Caco-2 (cell line): ENCODE data around the gene NEDD9. TPM values are rescaled to one million over a fixed set of nuclear protein-coding genes. Genes with fewer than 3 reads are reported as not detected.

Experiments used
- BruUV-seq: library from RNA; stranded (reverse); fragments of 400-500 nt; replicated peaks from 2 replicates; lab custom pipeline; 2021; lab: Mats Ljungman, UMichigan
- CTCF ChIA-PET: fragments of 300-600 bp; sonication (Branson Sonifier 250); formaldehyde crosslinking; loops from one replicate; lab custom pipeline; 2022; ENCODE audit warnings: antibody characterized with exemption; lab: Charles Lee
- POLR2A ChIA-PET: fragments of 300-600 bp; sonication (Branson Sonifier 250); formaldehyde crosslinking; loops from one replicate; lab custom pipeline; 2022; ENCODE audit warnings: antibody characterized with exemption; lab: Charles Lee
- DNase-seq, 2 experiments: peaks; one replicate each; pipeline versions ENCODE4 v3.0.0 to v3.0.0-alpha.2; 2020 to 2022
- H3K27me3 ChIP-seq: replicated peaks from 2 replicates; pipeline ENCODE4 v1.6.0; 2011; ENCODE audit warnings: low read length; ENCODE audit not compliant: control insufficient read depth, insufficient read depth
- H3K36me3 ChIP-seq: 2 replicates; pipeline ENCODE4 v1.5.1; 2011; ENCODE audit warnings: low read length; ENCODE audit not compliant: control insufficient read depth, insufficient read depth
- H3K4me1 ChIP-seq: fragments of 250-450 bp; sonication (Bioruptor Pico); 2 replicates; pipeline ENCODE4 v1.5.1; 2020; ENCODE audit warnings: mild to moderate bottlenecking
- H3K4me3 ChIP-seq: 2 replicates; pipeline ENCODE4 v1.5.1; 2011; ENCODE audit warnings: low read depth, mild to moderate bottlenecking, control low read depth, low read length
- H3K9me3 ChIP-seq: fragments of 250-450 bp; sonication (Bioruptor Pico); 2 replicates; pipeline ENCODE4 v1.5.1; 2020; ENCODE audit warnings: mild to moderate bottlenecking, moderate library complexity
- H3K27ac Mint-ChIP-seq: one replicate; pipeline ENCODE4 v1.8.0; 2022; ENCODE audit warnings: mixed read lengths; ENCODE audit not compliant: unreplicated experiment
- H3K27me3 Mint-ChIP-seq: one replicate; pipeline ENCODE4 v1.8.0; 2022; ENCODE audit warnings: mixed read lengths; ENCODE audit not compliant: insufficient read depth, unreplicated experiment
- H3K36me3 Mint-ChIP-seq: one replicate; pipeline ENCODE4 v1.8.0; 2022; ENCODE audit warnings: mild to moderate bottlenecking, mixed read lengths; ENCODE audit not compliant: insufficient read depth, unreplicated experiment
- H3K4me1 Mint-ChIP-seq: one replicate; pipeline ENCODE4 v1.8.0; 2022; ENCODE audit warnings: low read depth, mixed read lengths; ENCODE audit not compliant: unreplicated experiment
- H3K4me3 Mint-ChIP-seq: one replicate; pipeline ENCODE4 v1.8.0; 2022; ENCODE audit warnings: mild to moderate bottlenecking, moderate library complexity, mixed read lengths; ENCODE audit not compliant: unreplicated experiment
- H3K9me3 Mint-ChIP-seq: one replicate; pipeline ENCODE4 v1.8.0; 2022; ENCODE audit warnings: mixed read lengths; ENCODE audit not compliant: unreplicated experiment
- CTCF ChIP-seq, 2 experiments: fragments of 200-600 bp in 1 of 2; IDR thresholded peaks; 1 replicate in 1 of 2; 2 replicates in 1 of 2; pipeline versions ENCODE4 v1.5.1 to v1.8.0; 2011 to 2022; ENCODE audit warnings: antibody characterized with exemption in 1 of 2, control low read depth in 1 of 2, inconsistent platforms in 1 of 2, low read depth in 1 of 2, low read length in 1 of 2, mild to moderate bottlenecking in 1 of 2, moderate library complexity in 1 of 2; ENCODE audit not compliant: insufficient read depth in 1 of 2, severe bottlenecking in 1 of 2, unreplicated experiment in 1 of 2
- intact Hi-C: fragments of 100-400 bp; cut with micrococcal nuclease; formaldehyde crosslinking; loops from one replicate; pipeline ENCODE4 v1.10.0; 2022; ENCODE audit not compliant: unreplicated experiment
- total RNA-seq: library from RNA; stranded (reverse); gene quantifications from 2 replicates; pipeline ENCODE4 v1.2.3, GENCODE V29; 2022

NEDD9 gene
- total RNA-seq, 1 experiment from 2014 or later, result 36.2 TPM

- no peaks in the 10 kb centered on the region for H3K27me3 Mint-ChIP-seq
- H3K4me3 ChIP-seq, result no peak overlapping the region
- no TSS peak for BruUV-seq
- H3K9me3 ChIP-seq, result no peaks in the 10 kb centered on the region; the same call in 1 of the 2 replicates
- ChIA-PET POLR2A (no interaction called here), CTCF (no interaction called here)
- H3K27me3 ChIP-seq, result no peaks in the 10 kb centered on the region
- no peak for DNase-seq
- intact Hi-C loops, result no loop called here
- H3K4me1 ChIP-seq, result no peaks in the 10 kb centered on the region
- H3K4me3 Mint-ChIP-seq, result no peak overlapping the region
- no peak overlapping the region for H3K27ac Mint-ChIP-seq
- H3K36me3 Mint-ChIP-seq, result no peaks in the 10 kb centered on the region
- H3K4me1 Mint-ChIP-seq, result no peaks in the 10 kb centered on the region
- no peak for TF ChIP-seq CTCF (IDR thresholded peaks at IDR 0.05; ENCODE audit: insufficient read depth in 1 of 2, low read depth in 1 of 2, low read length in 1 of 2, severe bottlenecking in 1 of 2, unreplicated experiment in 1 of 2)
- H3K9me3 Mint-ChIP-seq, result no peaks in the 10 kb centered on the region
- no peaks in the 10 kb centered on the region for H3K36me3 ChIP-seq
These were observed 79.9 kb downstream of the NEDD9 start for GRCh38 chr6:11152581-11152980.

- Histone ChIP-seq H3K36me3 (no peaks in the 10 kb centered on the region), H3K4me3 (no peak overlapping the region), H3K27me3 (no peaks in the 10 kb centered on the region), H3K9me3 (no peaks in the 10 kb centered on the region), H3K4me1 (no peaks in the 10 kb centered on the region)
- ChIA-PET CTCF (no interaction called here), POLR2A (no interaction called here)
- Mint-ChIP-seq H3K9me3 (no peaks in the 10 kb centered on the region), H3K4me1 (peaks cover 2% of the 10 kb centered on the region), H3K36me3 (no peaks in the 10 kb centered on the region), H3K4me3 (no peak overlapping the region), H3K27me3 (no peaks in the 10 kb centered on the region), H3K27ac (no peak overlapping the region)
- no peak for DNase-seq
- BruUV-seq, result no TSS peak
- intact Hi-C loops, result no loop called here
- TF ChIP-seq CTCF (IDR thresholded peaks at IDR 0.05; ENCODE audit: insufficient read depth in 1 of 2, low read depth in 1 of 2, low read length in 1 of 2, severe bottlenecking in 1 of 2, unreplicated experiment in 1 of 2), result no peak
These were observed 81.0 kb downstream of the NEDD9 start for GRCh38 chr6:11151488-11151887.

GRCh38 chr6:11149551-11149950, 82.9 kb downstream of the NEDD9 start:
- no peaks in the 10 kb centered on the region for H3K36me3 Mint-ChIP-seq
- Histone ChIP-seq H3K4me3 (no peak overlapping the region), H3K9me3 (no peaks in the 10 kb centered on the region), H3K4me1 (no peaks in the 10 kb centered on the region), H3K27me3 (no peaks in the 10 kb centered on the region), H3K36me3 (no peaks in the 10 kb centered on the region)
- ChIA-PET POLR2A (no interaction called here), CTCF (no interaction called here)
- intact Hi-C loops, result loop anchor here (10.0 kb wide), 1 partner anchor 285 kb away; no protein-coding TSS in a partner anchor
- DNase-seq, result no peak
- no peak overlapping the region for H3K4me3 Mint-ChIP-seq
- TF ChIP-seq CTCF (IDR thresholded peaks at IDR 0.05; ENCODE audit: insufficient read depth in 1 of 2, low read depth in 1 of 2, low read length in 1 of 2, severe bottlenecking in 1 of 2, unreplicated experiment in 1 of 2), result no peak
- H3K4me1 Mint-ChIP-seq, result peaks cover 7% of the 10 kb centered on the region
- H3K9me3 Mint-ChIP-seq, result no peaks in the 10 kb centered on the region
- no peaks in the 10 kb centered on the region for H3K27me3 Mint-ChIP-seq
- BruUV-seq, result no TSS peak
- no peak overlapping the region for H3K27ac Mint-ChIP-seq
